ENCODE measurements around the gene TUT1.
"Not testable (repeated sequence)": the region's sequence is repeated elsewhere in the genome, so short reads cannot be mapped to it uniquely, and the experiment has no call there.

TUT1 gene

GRCh38 chr11:62554387-62555167, 36.7 kb downstream of the TUT1 start:
- DNase-seq = no peak

GRCh38 chr11:62553839-62554361, 37.4 kb downstream of the TUT1 start:
- no peak for DNase-seq

- no peak for DNase-seq
Measured at GRCh38 chr11:62553080-62553838, 38.1 kb downstream of the TUT1 start.

GRCh38 chr11:62552485-62553079, 38.7 kb downstream of the TUT1 start:
- no peak for DNase-seq

- not testable (repeated sequence) for DNase-seq
Measured at GRCh38 chr11:62550478-62550877, 40.8 kb downstream of the TUT1 start.

GRCh38 chr11:62548545-62549335, 42.6 kb downstream of the TUT1 start:
- no peak for DNase-seq

GRCh38 chr11:62547691-62548281, 43.5 kb downstream of the TUT1 start:
- DNase-seq = no peak

- no peak for DNase-seq
Measured at GRCh38 chr11:62546929-62547625, 44.2 kb downstream of the TUT1 start.

GRCh38 chr11:62546244-62546928, 44.9 kb downstream of the TUT1 start, which contains the start of gene AHNAK:
Gene AHNAK (minus strand): TSS chr11:62546806. CDS start chr11:62536098, 10,708 bp downstream.
- no peak for DNase-seq

GRCh38 chr11:62545437-62546243, 45.7 kb downstream of the TUT1 start:
- no peak for DNase-seq

- no peak for DNase-seq
Measured at GRCh38 chr11:62544581-62545436, 46.5 kb downstream of the TUT1 start.

GRCh38 chr11:62543680-62544444, 47.5 kb downstream of the TUT1 start:
- no peak for DNase-seq

GRCh38 chr11:62542750-62543567, 48.4 kb downstream of the TUT1 start:
- peak; percentile 21 for DNase-seq

- no peak for DNase-seq
Measured at GRCh38 chr11:62542111-62542745, 49.1 kb downstream of the TUT1 start.

GRCh38 chr11:62540804-62541701, 50.3 kb downstream of the TUT1 start:
- DNase-seq = no peak

Data from SHP77 treated with DMSO at 0.1 percent for 48 hours (cell line).